Endothelial cell of umbilical vein (primary cell): ENCODE results near the gene RBMS2. TPM values are rescaled to one million over a fixed set of nuclear protein-coding genes. Genes with fewer than 3 reads are reported as not detected.

ENCODE experiments used
- BruUV-seq: library from RNA; stranded (reverse); fragments of 400-500 nt; replicated peaks from 2 replicates; lab custom pipeline; 2021; lab: Mats Ljungman, UMichigan
- CTCF ChIA-PET: fragments of 300-600, 350-600 bp; sonication (Branson Sonifier 250); formaldehyde crosslinking; loops from one replicate; lab custom pipeline; 2021; ENCODE audit warnings: antibody characterized with exemption, inconsistent platforms; lab: Charles Lee
- POLR2A ChIA-PET: fragments of 300-600, 350-600 bp; sonication (Branson Sonifier 250); formaldehyde crosslinking; loops from one replicate; lab custom pipeline; 2021; ENCODE audit warnings: antibody characterized with exemption, inconsistent platforms; lab: Charles Lee
- DNase-seq: peaks from one replicate; pipeline ENCODE4 v3.0.0-alpha.2; 2011; ENCODE audit warnings: low read depth, low spot score
- FAIRE-seq: peaks from 2 replicates; lab custom pipeline; 2011; peaks lifted over from hg19 to GRCh38; lab: Jason Lieb, UNC
- H2AFZ ChIP-seq: 2 replicates; pipeline ENCODE4 v1.6.0; 2012; ENCODE audit warnings: low read depth, low read length, control low read depth, inconsistent platforms
- H3K27ac ChIP-seq: 2 replicates; pipeline ENCODE4 v1.5.1; 2011; ENCODE audit warnings: low read depth, mild to moderate bottlenecking, control low read depth, low read length, moderate library complexity; ENCODE audit not compliant: insufficient read depth
- H3K27me3 ChIP-seq, 2 experiments: 2 replicates each; pipeline versions ENCODE4 v1.6.0 to v1.6.1; 2011; ENCODE audit warnings: low read length in 2 of 2, mixed read lengths in 1 of 2; ENCODE audit not compliant: control insufficient read depth in 2 of 2, insufficient read depth in 2 of 2
- H3K36me3 ChIP-seq, 2 experiments: 2 replicates in 1 of 2; 3 replicates in 1 of 2; pipeline ENCODE4 v1.5.1; 2011; ENCODE audit warnings: low read length in 2 of 2, mild to moderate bottlenecking in 1 of 2, moderate library complexity in 1 of 2; ENCODE audit not compliant: control insufficient read depth in 2 of 2, insufficient read depth in 2 of 2; ENCODE audit errors: extremely low read depth in 1 of 2
- H3K4me1 ChIP-seq: 3 replicates; pipeline ENCODE4 v1.5.1; 2011; ENCODE audit warnings: mild to moderate bottlenecking, low read length; ENCODE audit not compliant: control insufficient read depth, insufficient read depth; ENCODE audit errors: extremely low read depth
- H3K4me2 ChIP-seq: 2 replicates; pipeline ENCODE4 v1.6.1; 2011; ENCODE audit warnings: low read length, control low read depth, mixed read lengths; ENCODE audit not compliant: insufficient read depth
- H3K4me3 ChIP-seq, 3 experiments: fragments of 200-600 bp in 1 of 3; sonication (generic), shearing (Covaris generic) in 1 of 3; replicated peaks in 1 of 3; 2 replicates each; pipeline ENCODE4 v1.5.1; 2011 to 2016; ENCODE audit warnings: control low read depth in 3 of 3, low read length in 3 of 3, mild to moderate bottlenecking in 2 of 3, inconsistent platforms in 1 of 3, low read depth in 1 of 3, moderate library complexity in 1 of 3; ENCODE audit not compliant: insufficient read depth in 1 of 3
- H3K79me2 ChIP-seq: 2 replicates; pipeline ENCODE4 v1.6.0; 2012; ENCODE audit warnings: low read length, inconsistent platforms; ENCODE audit not compliant: control insufficient read depth, insufficient read depth
- H3K9ac ChIP-seq: replicated peaks from 2 replicates; pipeline ENCODE3; 2011; ENCODE audit warnings: low read length, control low read depth; ENCODE audit not compliant: insufficient read depth; ENCODE audit errors: extremely low read depth
- H3K9me1 ChIP-seq: replicated peaks from 3 replicates; pipeline ENCODE4 v1.6.0; 2011; ENCODE audit warnings: mild to moderate bottlenecking, low read length; ENCODE audit not compliant: control insufficient read depth, insufficient read depth; ENCODE audit errors: extremely low read depth
- H3K9me3 ChIP-seq: replicated peaks from 2 replicates; pipeline ENCODE4 v1.5.1; 2012; ENCODE audit warnings: low read length, inconsistent platforms; ENCODE audit not compliant: control insufficient read depth, insufficient read depth
- H4K20me1 ChIP-seq: replicated peaks from 2 replicates; pipeline ENCODE3; 2011; ENCODE audit warnings: mild to moderate bottlenecking, low read length; ENCODE audit not compliant: control insufficient read depth, insufficient read depth; ENCODE audit errors: extremely low read depth
- EZH2 ChIP-seq: IDR thresholded peaks from 2 replicates; pipeline ENCODE4 v1.6.1; 2012; ENCODE audit warnings: borderline replicate concordance, low read depth, mild to moderate bottlenecking, moderate library complexity, low read length, inconsistent platforms; ENCODE audit not compliant: severe bottlenecking
- FOS ChIP-seq: IDR thresholded peaks from 2 replicates; pipeline ENCODE4 v1.6.1; 2011; ENCODE audit warnings: mild to moderate bottlenecking, low read length, moderate library complexity, borderline replicate concordance; ENCODE audit not compliant: insufficient read depth
- GATA2 ChIP-seq: IDR thresholded peaks from 2 replicates; pipeline ENCODE4 v1.7.0; 2011; ENCODE audit warnings: low read depth, mild to moderate bottlenecking, moderate library complexity, mixed read lengths, low read length; ENCODE audit not compliant: insufficient read length, insufficient read depth
- JUN ChIP-seq: IDR thresholded peaks from 2 replicates; pipeline ENCODE4 v1.6.1; 2011; ENCODE audit warnings: borderline replicate concordance, low read depth; ENCODE audit not compliant: insufficient read length, insufficient read depth
- MYC ChIP-seq: IDR thresholded peaks from one replicate; pipeline ENCODE4 v1.6.1; 2011; ENCODE audit warnings: mild to moderate bottlenecking, low read depth, low read length
- POLR2A ChIP-seq: IDR thresholded peaks from 2 replicates; pipeline ENCODE4 v1.6.1; 2012; ENCODE audit warnings: low read depth, mild to moderate bottlenecking, control low read depth, low read length
- POLR2AphosphoS5 ChIP-seq: IDR thresholded peaks from 2 replicates; pipeline ENCODE4 v1.6.1; 2012; ENCODE audit warnings: low read depth, mild to moderate bottlenecking, control low read depth, low read length, moderate library complexity; ENCODE audit not compliant: insufficient read depth
- dilution Hi-C: fragments of 300-500 bp; cut with MboI; formaldehyde crosslinking; loops from one replicate; pipeline ENCODE4 v1.15.0; 2019; ENCODE audit warnings: low sequenced_read_pairs; ENCODE audit not compliant: extremely low pct_ligation_motif_present
- intact Hi-C: fragments of 100-400 bp; cut with micrococcal nuclease; formaldehyde crosslinking; loops from one replicate; pipeline ENCODE4 v1.10.0; 2022
- polyA plus RNA-seq, 4 experiments: library from polyadenylated mRNA; depleted of rRNA in 3 of 4; stranded (reverse) in 3 of 4; unstranded in 1 of 4; fragments of >200 nt; gene quantifications; 2 replicates each; pipeline versions ENCODE4 v1.2.1 to v1.2.3, GENCODE V29; 2011 to 2012; ENCODE audit warnings: missing spikeins in 1 of 4
- total RNA-seq: library from RNA; stranded (reverse); gene quantifications from 2 replicates; pipeline ENCODE4 v1.2.3, GENCODE V29; 2021
- TF ChIP-seq, protein P1 (sequence below): IDR thresholded peaks from 2 replicates; pipeline ENCODE4 v1.6.1; 2011; ENCODE audit not compliant: insufficient read depth, insufficient read length
- TF ChIP-seq, protein P2 (sequence below), 2 donors: IDR thresholded peaks; 1 replicate in 1 of 2; 2 replicates in 1 of 2; pipeline ENCODE4 v1.5.1; 2011; ENCODE audit warnings: low read length in 2 of 2, mild to moderate bottlenecking in 2 of 2, moderate library complexity in 2 of 2, control low read depth in 1 of 2, inconsistent platforms in 1 of 2, low read depth in 1 of 2; ENCODE audit not compliant: insufficient read depth in 1 of 2; ENCODE audit errors: extremely low read depth in 1 of 2

Gene RBMS2
- total and polyA plus RNA-seq, 2 donors (not counting 3 experiments of a cell fraction or from before 2014, with no cell fraction given) = 66.8 to 103 TPM

GRCh38 chr12:56477521-56478225 is 43.9 kb upstream of the RBMS2 start:
- no peak overlapping the region for H3K4me2 ChIP-seq
- no peaks in the 10 kb centered on the region for H3K27me3 ChIP-seq
- H3K36me3 ChIP-seq = no peaks in the 10 kb centered on the region
- H3K4me3 ChIP-seq = no peak overlapping the region
- no peaks in the 10 kb centered on the region for H4K20me1 ChIP-seq
- no peaks in the 10 kb centered on the region for H3K79me2 ChIP-seq
- H3K9me1 ChIP-seq = no peaks in the 10 kb centered on the region
- no peak for DNase-seq
- no peak overlapping the region for H2AFZ ChIP-seq
- ChIA-PET POLR2A (no interaction called here), CTCF (no interaction called here)
- no peaks in the 10 kb centered on the region for H3K9me3 ChIP-seq
- no peak overlapping the region for H3K9ac ChIP-seq
- FAIRE-seq = no peak
- intact Hi-C loops = no loop called here
- dilution Hi-C loops = no loop called here
- TF ChIP-seq EZH2 (no peak), JUN (no peak), MYC (no peak)
- TF ChIP-seq, protein P1, sequence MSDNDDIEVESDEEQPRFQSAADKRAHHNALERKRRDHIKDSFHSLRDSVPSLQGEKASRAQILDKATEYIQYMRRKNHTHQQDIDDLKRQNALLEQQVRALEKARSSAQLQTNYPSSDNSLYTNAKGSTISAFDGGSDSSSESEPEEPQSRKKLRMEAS = no peak
- no TSS peak for BruUV-seq
- no peaks in the 10 kb centered on the region for H3K4me1 ChIP-seq
- H3K27ac ChIP-seq = no peak overlapping the region

DNA sequence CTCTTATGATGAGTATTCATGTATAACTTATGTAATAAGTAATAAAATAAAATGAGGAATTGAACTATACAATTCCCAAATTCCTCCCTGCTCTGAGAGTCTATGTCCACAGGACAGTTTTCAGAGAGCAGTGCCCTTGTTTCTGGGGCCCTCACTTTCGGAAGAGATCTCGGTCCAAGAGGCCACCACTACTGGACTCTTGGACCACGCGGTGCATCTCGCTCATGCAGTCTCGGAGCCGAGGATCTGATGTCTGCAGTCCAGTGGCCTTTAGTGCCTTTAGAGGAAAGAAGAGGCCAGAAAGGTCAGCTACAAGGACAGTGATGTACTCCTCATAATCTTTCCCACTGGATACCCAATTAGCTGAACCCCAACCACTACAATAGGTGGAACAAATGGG is 42.0 kb upstream of the RBMS2 start:
- CTCF ChIA-PET = interaction anchor here (1.5 kb wide), 1 partner anchor 15 kb away, joined by 3 read pairs; no protein-coding TSS in a partner anchor
- no peaks in the 10 kb centered on the region for H3K9me1 ChIP-seq

More for the DNA sequence above, 42.0 kb upstream of the RBMS2 start:
- H3K36me3 ChIP-seq = no peaks in the 10 kb centered on the region
- no peaks in the 10 kb centered on the region for H3K9me3 ChIP-seq
- H3K27ac ChIP-seq = no peak overlapping the region
- POLR2A ChIA-PET = no interaction called here
- no peaks in the 10 kb centered on the region for H3K4me1 ChIP-seq
- intact Hi-C loops = no loop called here
- dilution Hi-C loops = no loop called here
- no peak overlapping the region for H3K4me3 ChIP-seq
- DNase-seq (no peak), FAIRE-seq (no peak)
- no peak overlapping the region for H3K9ac ChIP-seq
- TF ChIP-seq EZH2 (no peak), GATA2 (no peak), POLR2A (no peak), POLR2AphosphoS5 (no peak), MYC (no peak), JUN (no peak), FOS (no peak)
- TF ChIP-seq, protein P2, sequence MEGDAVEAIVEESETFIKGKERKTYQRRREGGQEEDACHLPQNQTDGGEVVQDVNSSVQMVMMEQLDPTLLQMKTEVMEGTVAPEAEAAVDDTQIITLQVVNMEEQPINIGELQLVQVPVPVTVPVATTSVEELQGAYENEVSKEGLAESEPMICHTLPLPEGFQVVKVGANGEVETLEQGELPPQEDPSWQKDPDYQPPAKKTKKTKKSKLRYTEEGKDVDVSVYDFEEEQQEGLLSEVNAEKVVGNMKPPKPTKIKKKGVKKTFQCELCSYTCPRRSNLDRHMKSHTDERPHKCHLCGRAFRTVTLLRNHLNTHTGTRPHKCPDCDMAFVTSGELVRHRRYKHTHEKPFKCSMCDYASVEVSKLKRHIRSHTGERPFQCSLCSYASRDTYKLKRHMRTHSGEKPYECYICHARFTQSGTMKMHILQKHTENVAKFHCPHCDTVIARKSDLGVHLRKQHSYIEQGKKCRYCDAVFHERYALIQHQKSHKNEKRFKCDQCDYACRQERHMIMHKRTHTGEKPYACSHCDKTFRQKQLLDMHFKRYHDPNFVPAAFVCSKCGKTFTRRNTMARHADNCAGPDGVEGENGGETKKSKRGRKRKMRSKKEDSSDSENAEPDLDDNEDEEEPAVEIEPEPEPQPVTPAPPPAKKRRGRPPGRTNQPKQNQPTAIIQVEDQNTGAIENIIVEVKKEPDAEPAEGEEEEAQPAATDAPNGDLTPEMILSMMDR (IDR thresholded peaks at IDR 0.05; ENCODE audit: extremely low read depth in 1 of 2, insufficient read depth in 1 of 2, low read depth in 1 of 2, low read length in 2 of 2) = no peak
- TF ChIP-seq, protein P1 = no peak
- H3K27me3 ChIP-seq = no peaks in the 10 kb centered on the region
- H2AFZ ChIP-seq = no peak overlapping the region
- no peaks in the 10 kb centered on the region for H3K79me2 ChIP-seq
- no TSS peak for BruUV-seq
- H3K4me2 ChIP-seq = no peak overlapping the region
- no peaks in the 10 kb centered on the region for H4K20me1 ChIP-seq
